CD4-positive, alpha-beta T cell (primary cell): ENCODE data around the gene EEF1AKMT3. TPM values are rescaled to one million over a fixed set of nuclear protein-coding genes. Genes with fewer than 3 reads are reported as not detected.

Experiments used
- ATAC-seq: fragments of 200-7000 bp; cut with Tn5 transposase; one replicate; pipeline ENCODE4 v1.10.0; 2022; ENCODE audit warnings: mild to moderate bottlenecking; ENCODE audit not compliant: poor library complexity
- CTCF ChIA-PET: fragments of 350-600 bp; sonication (Branson Sonifier 250); formaldehyde crosslinking; loops from one replicate; lab custom pipeline; 2021; ENCODE audit warnings: antibody characterized with exemption, inconsistent platforms; lab: Charles Lee
- POLR2A ChIA-PET: fragments of 350-600 bp; sonication (Branson Sonifier 250); formaldehyde crosslinking; loops from one replicate; lab custom pipeline; 2021; ENCODE audit warnings: antibody characterized with exemption, inconsistent platforms; lab: Charles Lee
- DNase-seq, 14 experiments: peaks; one replicate each; pipeline ENCODE4 v3.0.0-alpha.2; 2013 to 2020; ENCODE audit warnings: mixed read lengths in 2 of 14
- H3K27ac ChIP-seq, 2 donors: one replicate each; pipeline versions ENCODE4 v1.5.1 to v1.7.0; 2013; ENCODE audit warnings: low read length in 2 of 2, low read depth in 1 of 2, mild to moderate bottlenecking in 1 of 2
- H3K27me3 ChIP-seq, 2 experiments: 1 replicate in 1 of 2; 2 replicates in 1 of 2; pipeline versions ENCODE4 v1.6.1 to v1.7.0; 2013; ENCODE audit warnings: low read length in 2 of 2, control low read depth in 1 of 2, mild to moderate bottlenecking in 1 of 2, moderate library complexity in 1 of 2; ENCODE audit not compliant: insufficient read depth in 2 of 2, control insufficient read depth in 1 of 2
- H3K36me3 ChIP-seq: one replicate; pipeline ENCODE4 v1.6.1; 2013; ENCODE audit warnings: low read length, control low read depth; ENCODE audit not compliant: insufficient read depth
- H3K4me1 ChIP-seq: one replicate; pipeline ENCODE4 v1.6.1; 2013; ENCODE audit warnings: low read length, control low read depth; ENCODE audit not compliant: insufficient read depth
- H3K4me3 ChIP-seq: one replicate; pipeline ENCODE4 v1.5.1; 2013; ENCODE audit warnings: mild to moderate bottlenecking, low read length, moderate library complexity
- H3K9me3 ChIP-seq, 2 experiments: 1 replicate in 1 of 2; 2 replicates in 1 of 2; pipeline versions ENCODE4 v1.6.1 to v1.7.0; 2013; ENCODE audit warnings: low read length in 2 of 2, mild to moderate bottlenecking in 2 of 2, control low read depth in 1 of 2, moderate library complexity in 1 of 2; ENCODE audit not compliant: control insufficient read depth in 1 of 2, insufficient read depth in 1 of 2
- H3K27ac Mint-ChIP-seq: one replicate; pipeline ENCODE4 v1.8.0; 2020; ENCODE audit warnings: mixed read lengths
- H3K27me3 Mint-ChIP-seq: one replicate; pipeline ENCODE4 v1.8.0; 2021; ENCODE audit warnings: mixed read lengths
- H3K36me3 Mint-ChIP-seq: one replicate; pipeline ENCODE4 v1.8.0; 2021; ENCODE audit warnings: low read depth, mixed read lengths
- H3K4me1 Mint-ChIP-seq: one replicate; pipeline ENCODE4 v1.8.0; 2021; ENCODE audit warnings: low read depth, mixed read lengths
- H3K4me3 Mint-ChIP-seq: one replicate; pipeline ENCODE4 v1.8.0; 2020; ENCODE audit warnings: mild to moderate bottlenecking, mixed read lengths
- H3K9me3 Mint-ChIP-seq: one replicate; pipeline ENCODE4 v1.8.0; 2020; ENCODE audit warnings: mixed read lengths
- CTCF ChIP-seq: fragments of 200-600 bp; IDR thresholded peaks from one replicate; pipeline ENCODE4 v1.8.0; 2022; ENCODE audit warnings: antibody characterized with exemption, mild to moderate bottlenecking
- intact Hi-C, 2 experiments: fragments of 100-400 bp; cut with DNase I in 1 of 2; cut with micrococcal nuclease in 1 of 2; formaldehyde crosslinking; loops; one replicate each; pipeline versions ENCODE4 v1.15.1 to v1.9.0; 2023 to 2025; cut with DNase I, micrococcal nuclease
- total RNA-seq, 174 experiments: library from RNA in 2 of 174; stranded (reverse) in 2 of 174; gene quantifications; one replicate each; pipeline ENCODE4 v1.2.3 and lab custom pipeline; 2021 to 2026

Gene EEF1AKMT3
- total RNA-seq, 2 experiments from 2014 or later = 1.1 to 1.4 TPM

DNA sequence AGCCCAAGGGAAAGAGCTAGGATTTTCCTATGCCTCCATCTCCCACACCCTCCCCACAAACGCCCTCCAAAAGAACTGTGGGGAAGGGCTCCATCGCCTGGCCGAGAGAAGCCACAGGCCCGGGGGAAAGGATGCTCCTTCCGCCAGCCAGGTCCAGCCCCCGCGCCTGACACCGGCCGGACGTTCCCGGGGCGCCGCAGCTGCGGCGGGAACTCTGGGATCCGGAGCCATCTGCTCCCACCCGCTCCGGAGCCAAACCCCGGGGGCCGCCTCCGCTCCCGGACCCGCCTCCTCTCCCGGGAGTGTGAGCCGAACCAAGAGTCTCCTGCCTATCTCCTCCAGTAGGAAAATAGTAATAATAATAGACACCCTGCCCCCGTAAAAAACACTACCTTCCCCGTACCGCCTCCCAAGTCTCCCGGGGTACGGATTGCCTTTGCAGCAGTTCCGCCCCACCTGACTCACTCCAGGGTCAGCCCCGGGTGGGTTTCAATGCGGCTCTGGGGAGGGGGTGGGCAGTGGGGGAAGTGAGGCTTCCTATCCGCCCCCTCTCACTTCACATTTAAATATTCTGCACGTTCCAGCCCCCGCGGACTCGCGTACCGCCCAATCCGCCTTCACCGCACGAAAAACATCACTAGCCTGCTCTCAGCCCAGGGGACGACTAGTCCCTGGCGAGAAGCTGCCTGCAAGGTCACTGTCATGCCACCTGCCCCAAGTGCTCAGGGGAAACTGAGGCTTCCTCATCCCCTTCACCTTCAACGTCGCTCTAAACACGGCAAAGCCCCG is 36.3 kb upstream of the EEF1AKMT3 start:
- Histone ChIP-seq H3K9me3 (no peaks in the 10 kb centered on the region), H3K27ac (peak overlapping the region in 1 of 2 donors; percentile 30), H3K4me3 (no peak overlapping the region), H3K36me3 (peaks cover 83% of the 10 kb centered on the region), H3K27me3 (no peaks in the 10 kb centered on the region), H3K4me1 (peaks cover 42% of the 10 kb centered on the region)
- intact Hi-C loops = loop anchor here in 1 of 2 experiments (5.0 kb wide), 1 partner anchor 39 kb away; no protein-coding TSS in a partner anchor
- POLR2A ChIA-PET = interaction anchor here (1.4 kb wide), 1 partner anchor 8 kb away, joined by 4 read pairs; the partner anchor contains the start of gene TSPAN31
- peaks cover 42% of the 10 kb centered on the region for H3K4me1 Mint-ChIP-seq
- no peaks in the 10 kb centered on the region for H3K27me3 Mint-ChIP-seq
- peak overlapping the region; percentile 67 for H3K27ac Mint-ChIP-seq
- DNase-seq (no peak), ATAC-seq (no peak)
- H3K9me3 Mint-ChIP-seq = no peaks in the 10 kb centered on the region
- no peak overlapping the region for H3K4me3 Mint-ChIP-seq
- no peak for TF ChIP-seq CTCF
- CTCF ChIA-PET = no interaction called here
- peaks cover 70% of the 10 kb centered on the region for H3K36me3 Mint-ChIP-seq

- intact Hi-C loops = loop anchor here in 1 of 2 experiments (5.0 kb wide), 1 partner anchor 40 kb away; no protein-coding TSS in a partner anchor
- Histone ChIP-seq H3K36me3 (peaks cover 75% of the 10 kb centered on the region), H3K27me3 (no peaks in the 10 kb centered on the region), H3K27ac (no peak overlapping the region), H3K4me3 (no peak overlapping the region), H3K4me1 (peaks cover 49% of the 10 kb centered on the region), H3K9me3 (no peaks in the 10 kb centered on the region)
- H3K4me3 Mint-ChIP-seq = peak overlapping the region; percentile 20
- ChIA-PET CTCF (no interaction called here), POLR2A (interaction anchor here (1.0 kb wide), 1 partner anchor 11 kb away, joined by 3 read pairs; no protein-coding TSS in a partner anchor)
- no peak for ATAC-seq
- H3K4me1 Mint-ChIP-seq = peaks cover 50% of the 10 kb centered on the region
- TF ChIP-seq CTCF = no peak
- peaks cover 68% of the 10 kb centered on the region for H3K36me3 Mint-ChIP-seq
- H3K27me3 Mint-ChIP-seq = no peaks in the 10 kb centered on the region
- H3K27ac Mint-ChIP-seq = peak overlapping the region; percentile 67
- no peaks in the 10 kb centered on the region for H3K9me3 Mint-ChIP-seq
- no peak for DNase-seq
Measured at GRCh38 chr12:57736741-57737466, 35.5 kb upstream of the EEF1AKMT3 start.
